Measurements from ENCODE around the gene SYNE2. TPM values are rescaled to one million over a fixed set of nuclear protein-coding genes. Genes with fewer than 3 reads are reported as not detected.
"Not testable (repeated sequence)": the region's sequence is repeated elsewhere in the genome, so short reads cannot be mapped to it uniquely, and the experiment has no call there.

Gene SYNE2
- 100 to 1,000 TPM in 2 of 4 donors, 10 to 100 TPM in 2; 54.4 to 135 (median 108) TPM for polyA plus RNA-seq (ENCODE audit: insufficient read length in 4 of 4)

GRCh38 chr14:63852817-63853731 is at the start of gene SYNE2:
TSS of gene SYNE2 (plus strand) at chr14:63853004. CDS start at chr14:63909149, 56,145 bp downstream.
- DNase-seq (ENCODE audit: low read depth in 4 of 4, low spot score in 3 of 4): peak in 2 of 4 donors; percentile 64 to 67

GRCh38 chr14:63803221-63803791 is 49.5 kb upstream of the SYNE2 start:
- DNase-seq (ENCODE audit: low read depth in 4 of 4, low spot score in 3 of 4): not testable (repeated sequence)

- DNase-seq (ENCODE audit: low read depth in 4 of 4, low spot score in 3 of 4): not testable (repeated sequence)
Measured at GRCh38 chr14:63806064-63806463, 46.7 kb upstream of the SYNE2 start.

GRCh38 chr14:63811692-63812091 is 41.1 kb upstream of the SYNE2 start:
- not testable (repeated sequence) for DNase-seq (ENCODE audit: low read depth in 4 of 4, low spot score in 3 of 4)

- no peak for DNase-seq (ENCODE audit: low read depth in 4 of 4, low spot score in 3 of 4)
Measured at GRCh38 chr14:63833728-63834127, 19.1 kb upstream of the SYNE2 start.

GRCh38 chr14:63840981-63841380 is 11.8 kb upstream of the SYNE2 start:
- DNase-seq (ENCODE audit: low read depth in 4 of 4, low spot score in 3 of 4): no peak

- DNase-seq (ENCODE audit: low read depth in 4 of 4, low spot score in 3 of 4): no peak
Measured at GRCh38 chr14:63843796-63844195, 9.0 kb upstream of the SYNE2 start.

- DNase-seq (ENCODE audit: low read depth in 4 of 4, low spot score in 3 of 4): no peak
Measured at GRCh38 chr14:63848890-63849289, 3.9 kb upstream of the SYNE2 start.

- no peak for DNase-seq (ENCODE audit: low read depth in 4 of 4, low spot score in 3 of 4)
Measured at GRCh38 chr14:63852271-63852816, 460 bp upstream of the SYNE2 start.

GRCh38 chr14:63853831-63854293 is 1.1 kb downstream of the SYNE2 start:
- DNase-seq (ENCODE audit: low read depth in 4 of 4, low spot score in 3 of 4): peak in 1 of 4 donors; percentile 57

GRCh38 chr14:63854330-63854729 is 1.5 kb downstream of the SYNE2 start:
- DNase-seq (ENCODE audit: low read depth in 4 of 4, low spot score in 3 of 4): no peak

- DNase-seq (ENCODE audit: low read depth in 4 of 4, low spot score in 3 of 4): no peak
Measured at GRCh38 chr14:63855281-63855680, 2.5 kb downstream of the SYNE2 start.

GRCh38 chr14:63857466-63858030 is 4.7 kb downstream of the SYNE2 start:
- DNase-seq (ENCODE audit: low read depth in 4 of 4, low spot score in 3 of 4): no peak

GRCh38 chr14:63860146-63860545 is 7.3 kb downstream of the SYNE2 start:
- no peak for DNase-seq (ENCODE audit: low read depth in 4 of 4, low spot score in 3 of 4)

- DNase-seq (ENCODE audit: low read depth in 4 of 4, low spot score in 3 of 4): no peak
Measured at GRCh38 chr14:63862163-63862562, 9.4 kb downstream of the SYNE2 start.

GRCh38 chr14:63863004-63863403 is 10.2 kb downstream of the SYNE2 start:
- no peak for DNase-seq (ENCODE audit: low read depth in 4 of 4, low spot score in 3 of 4)

- not testable (repeated sequence) for DNase-seq (ENCODE audit: low read depth in 4 of 4, low spot score in 3 of 4)
Measured at GRCh38 chr14:63864775-63865174, 12.0 kb downstream of the SYNE2 start.

- DNase-seq (ENCODE audit: low read depth in 4 of 4, low spot score in 3 of 4): no peak
Measured at GRCh38 chr14:63867933-63868921, 15.4 kb downstream of the SYNE2 start.

GRCh38 chr14:63869940-63870752 is 17.3 kb downstream of the SYNE2 start:
- DNase-seq (ENCODE audit: low read depth in 4 of 4, low spot score in 3 of 4): not testable (repeated sequence)

Data from left renal pelvis (tissue), 4 donors.